Esophagus muscularis mucosa (tissue), 4 donors: Measurements from ENCODE around the gene CDH20.

Experiments used
- CTCF ChIP-seq, 3 experiments: fragments of 200-600 bp in 2 of 3; fragments of 450-650 bp in 1 of 3; sonication (generic) in 2 of 3; IDR thresholded peaks; one replicate each; pipeline ENCODE4 v1.5.1; 2017 to 2019; ENCODE audit warnings: antibody characterized with exemption in 3 of 3, mild to moderate bottlenecking in 2 of 3, moderate library complexity in 1 of 3
- EP300 ChIP-seq: sonication (generic); formaldehyde crosslinking; IDR thresholded peaks from one replicate; pipeline ENCODE4 v1.6.1; 2017; ENCODE audit warnings: antibody characterized with exemption
- POLR2A ChIP-seq: fragments of 450-650 bp; IDR thresholded peaks from one replicate; pipeline ENCODE4 v1.6.1; 2017; ENCODE audit warnings: antibody characterized with exemption, moderate library complexity, mild to moderate bottlenecking, low read depth
- POLR2AphosphoS5 ChIP-seq, 2 donors: sonication (generic); formaldehyde crosslinking; IDR thresholded peaks; one replicate each; pipeline ENCODE4 v1.6.1; 2017; ENCODE audit warnings: antibody characterized with exemption in 2 of 2

GRCh38 chr18:61572871-61573270 is 239.6 kb downstream of the CDH20 start:
- no peak for TF ChIP-seq POLR2A
- TF ChIP-seq CTCF (IDR thresholded peaks at IDR 0.05): no peak
- TF ChIP-seq POLR2AphosphoS5 (IDR thresholded peaks at IDR 0.05): no peak
- TF ChIP-seq EP300: no peak
